ENCODE measurements around the gene FOXP2.

Gene FOXP2

GRCh38 chr7:114718861-114719260 lies 304.2 kb downstream of the FOXP2 start:
- no peaks in the 10 kb centered on the region for H4K20me1 ChIP-seq (ENCODE audit: insufficient read depth, low read length)
- H3K9me3 ChIP-seq (ENCODE audit: low read length), result no peaks in the 10 kb centered on the region
- TF ChIP-seq CTCF (IDR thresholded peaks at IDR 0.05; ENCODE audit: low read length), result no peak
- TF ChIP-seq EZH2 (IDR thresholded peaks at IDR 0.05; ENCODE audit: borderline replicate concordance, low read length), result no peak
- no peaks in the 10 kb centered on the region for H3K36me3 ChIP-seq (ENCODE audit: insufficient read depth, low read length)
- H2AFZ ChIP-seq (ENCODE audit: low read length), result no peak overlapping the region
- H3K4me1 ChIP-seq (ENCODE audit: insufficient read depth, low read length, severe bottlenecking), result no peaks in the 10 kb centered on the region
- H3K4me3 ChIP-seq (ENCODE audit: low read depth, low read length, poor library complexity, severe bottlenecking), result no peak overlapping the region
- H3K79me2 ChIP-seq (ENCODE audit: insufficient read depth, low read length), result no peaks in the 10 kb centered on the region
- no peak overlapping the region for H3K9ac ChIP-seq (ENCODE audit: low read length)
- no peaks in the 10 kb centered on the region for H3F3A ChIP-seq (ENCODE audit: insufficient read depth, low read length)
- no peaks in the 10 kb centered on the region for H3K27me3 ChIP-seq (ENCODE audit: insufficient read depth, low read length)
- H3K4me2 ChIP-seq (ENCODE audit: low read length), result no peak overlapping the region
- no peak overlapping the region for H3K27ac ChIP-seq (ENCODE audit: low read depth, low read length, poor library complexity, severe bottlenecking)
- H3K9me2 ChIP-seq (ENCODE audit: low read depth, low read length), result no peaks in the 10 kb centered on the region

GRCh38 chr7:114720725-114721124 lies 306.1 kb downstream of the FOXP2 start:
- TF ChIP-seq EZH2 (IDR thresholded peaks at IDR 0.05; ENCODE audit: borderline replicate concordance, low read length) (no peak), CTCF (IDR thresholded peaks at IDR 0.05; ENCODE audit: low read length) (no peak)
- Histone ChIP-seq H3K4me2 (ENCODE audit: low read length) (no peak overlapping the region), H3K9ac (ENCODE audit: low read length) (no peak overlapping the region), H3K9me2 (ENCODE audit: low read depth, low read length) (no peaks in the 10 kb centered on the region), H3K4me1 (ENCODE audit: insufficient read depth, low read length, severe bottlenecking) (no peaks in the 10 kb centered on the region), H3K4me3 (ENCODE audit: low read depth, low read length, poor library complexity, severe bottlenecking) (no peak overlapping the region), H3K9me3 (ENCODE audit: low read length) (no peaks in the 10 kb centered on the region), H3K79me2 (ENCODE audit: insufficient read depth, low read length) (no peaks in the 10 kb centered on the region), H3F3A (ENCODE audit: insufficient read depth, low read length) (no peaks in the 10 kb centered on the region), H3K36me3 (ENCODE audit: insufficient read depth, low read length) (no peaks in the 10 kb centered on the region), H2AFZ (ENCODE audit: low read length) (no peak overlapping the region), H4K20me1 (ENCODE audit: insufficient read depth, low read length) (no peaks in the 10 kb centered on the region), H3K27me3 (ENCODE audit: insufficient read depth, low read length) (no peaks in the 10 kb centered on the region), H3K27ac (ENCODE audit: low read depth, low read length, poor library complexity, severe bottlenecking) (no peak overlapping the region)

- H3K4me1 ChIP-seq (ENCODE audit: insufficient read depth, low read length, severe bottlenecking), result no peaks in the 10 kb centered on the region
- no peak overlapping the region for H2AFZ ChIP-seq (ENCODE audit: low read length)
- H3K27me3 ChIP-seq (ENCODE audit: insufficient read depth, low read length), result no peaks in the 10 kb centered on the region
- TF ChIP-seq EZH2 (IDR thresholded peaks at IDR 0.05; ENCODE audit: borderline replicate concordance, low read length), result no peak
- no peak for TF ChIP-seq CTCF (IDR thresholded peaks at IDR 0.05; ENCODE audit: low read length)
- H3K4me3 ChIP-seq (ENCODE audit: low read depth, low read length, poor library complexity, severe bottlenecking), result no peak overlapping the region
- no peak overlapping the region for H3K9ac ChIP-seq (ENCODE audit: low read length)
- H3F3A ChIP-seq (ENCODE audit: insufficient read depth, low read length), result no peaks in the 10 kb centered on the region
- no peaks in the 10 kb centered on the region for H3K79me2 ChIP-seq (ENCODE audit: insufficient read depth, low read length)
- no peaks in the 10 kb centered on the region for H3K9me3 ChIP-seq (ENCODE audit: low read length)
- H3K9me2 ChIP-seq (ENCODE audit: low read depth, low read length), result no peaks in the 10 kb centered on the region
- H4K20me1 ChIP-seq (ENCODE audit: insufficient read depth, low read length), result no peaks in the 10 kb centered on the region
- H3K36me3 ChIP-seq (ENCODE audit: insufficient read depth, low read length), result no peaks in the 10 kb centered on the region
- H3K27ac ChIP-seq (ENCODE audit: low read depth, low read length, poor library complexity, severe bottlenecking), result no peak overlapping the region
- H3K4me2 ChIP-seq (ENCODE audit: low read length), result no peak overlapping the region
Measured at GRCh38 chr7:114722562-114722961, 307.9 kb downstream of the FOXP2 start.
